Mucosa of descending colon (tissue), 3 donors: ENCODE measurements around the gene MYCN. TPM values are rescaled to one million over a fixed set of nuclear protein-coding genes. Genes with fewer than 3 reads are reported as not detected.
A peak's percentile ranks its signal among the peaks of the same experiment; 100 is the strongest.

Experiments used
- ATAC-seq: fragments of 200-7000 bp; cut with Tn5 transposase; one replicate; pipeline ENCODE4 v1.9.1; 2020; ENCODE audit warnings: mild to moderate bottlenecking, moderate library complexity
- DNase-seq, 3 donors: peaks; one replicate each; pipeline ENCODE4 v3.0.0-alpha.2; 2020
- H3K36me3 ChIP-seq: fragments of 200-600 bp; one replicate; pipeline ENCODE4 v1.8.0; 2021; ENCODE audit warnings: low read depth, mild to moderate bottlenecking
- H3K4me1 ChIP-seq: fragments of 200-600 bp; one replicate; pipeline ENCODE4 v1.8.0; 2021; ENCODE audit warnings: low read depth, mild to moderate bottlenecking
- H3K4me3 ChIP-seq: fragments of 200-600 bp; one replicate; pipeline ENCODE4 v1.8.0; 2021; ENCODE audit warnings: mild to moderate bottlenecking
- H3K9me3 ChIP-seq: fragments of 200-600 bp; one replicate; pipeline ENCODE4 v1.8.0; 2021; ENCODE audit warnings: mild to moderate bottlenecking
- intact Hi-C, 2 donors: fragments of 100-400 bp; cut with DNase I in 1 of 2; cut with micrococcal nuclease in 1 of 2; formaldehyde crosslinking; loops; one replicate each; pipeline versions ENCODE4 v1.11.0 to v1.11.1; 2022; cut with DNase I, micrococcal nuclease
- total RNA-seq, 3 donors: library from RNA; stranded (reverse); fragmentation: NEBNext Ultra II Directional in 2 of 3; extraction: Animal tissue kit (Norgen Biotek cat#: 25700) in 2 of 3; gene quantifications; one replicate each; pipeline versions ENCODE4 v1.2.1 to v1.2.4, GENCODE V29; 2021 to 2023
- TF ChIP-seq, protein P1 (sequence below): fragments of 200-600 bp; IDR thresholded peaks from one replicate; pipeline ENCODE4 v1.8.0; 2022; ENCODE audit warnings: antibody characterized with exemption, mild to moderate bottlenecking
- donor health status: DM: no; HTN: no; CAD: no; lungs with moderate emphysema.
- donor health status: DM: no; HTN: no; CAD: no.
- donor health status: DM: no; HTN: yes; CAD: no.

Gene MYCN
- total RNA-seq, 3 donors from 2014 or later, result 0.52 to 1.1 (median 1.1) TPM

DNA sequence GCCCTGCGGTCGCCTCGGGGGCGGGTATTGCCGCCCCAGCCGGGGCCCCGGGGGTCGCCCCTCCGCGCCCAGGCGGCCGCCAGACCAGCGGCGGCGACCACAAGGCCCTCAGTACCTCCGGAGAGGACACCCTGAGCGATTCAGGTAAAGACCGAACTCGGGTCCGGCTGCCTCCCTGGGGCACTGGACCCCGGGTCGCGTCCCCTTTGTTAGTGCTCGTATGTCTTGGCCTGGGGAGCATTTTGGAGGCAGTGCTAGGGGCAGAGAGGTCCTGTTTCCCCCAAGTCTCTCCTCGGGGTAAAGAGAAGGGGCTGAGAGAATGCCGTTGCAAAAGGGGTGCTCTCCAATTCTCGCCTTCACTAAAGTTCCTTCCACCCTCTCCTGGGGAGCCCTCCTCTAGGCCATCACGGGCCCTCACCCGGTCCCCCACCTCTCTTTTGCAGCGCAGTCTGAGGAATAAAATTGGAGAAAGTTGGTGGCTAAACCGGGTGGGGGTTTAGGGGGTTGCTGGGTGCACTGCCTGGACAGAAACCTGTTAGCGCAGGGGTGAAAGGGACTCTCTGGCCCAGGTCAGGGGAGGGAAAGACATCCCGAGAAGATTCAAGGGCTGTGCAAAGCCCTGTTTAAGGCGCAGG is 2.5 kb downstream of the MYCN start:
- intact Hi-C loops, result loop anchor here (10.0 kb wide), 2 partner anchors 342 to 562 kb away; no protein-coding TSS in a partner anchor
- no peak for DNase-seq

DNA sequence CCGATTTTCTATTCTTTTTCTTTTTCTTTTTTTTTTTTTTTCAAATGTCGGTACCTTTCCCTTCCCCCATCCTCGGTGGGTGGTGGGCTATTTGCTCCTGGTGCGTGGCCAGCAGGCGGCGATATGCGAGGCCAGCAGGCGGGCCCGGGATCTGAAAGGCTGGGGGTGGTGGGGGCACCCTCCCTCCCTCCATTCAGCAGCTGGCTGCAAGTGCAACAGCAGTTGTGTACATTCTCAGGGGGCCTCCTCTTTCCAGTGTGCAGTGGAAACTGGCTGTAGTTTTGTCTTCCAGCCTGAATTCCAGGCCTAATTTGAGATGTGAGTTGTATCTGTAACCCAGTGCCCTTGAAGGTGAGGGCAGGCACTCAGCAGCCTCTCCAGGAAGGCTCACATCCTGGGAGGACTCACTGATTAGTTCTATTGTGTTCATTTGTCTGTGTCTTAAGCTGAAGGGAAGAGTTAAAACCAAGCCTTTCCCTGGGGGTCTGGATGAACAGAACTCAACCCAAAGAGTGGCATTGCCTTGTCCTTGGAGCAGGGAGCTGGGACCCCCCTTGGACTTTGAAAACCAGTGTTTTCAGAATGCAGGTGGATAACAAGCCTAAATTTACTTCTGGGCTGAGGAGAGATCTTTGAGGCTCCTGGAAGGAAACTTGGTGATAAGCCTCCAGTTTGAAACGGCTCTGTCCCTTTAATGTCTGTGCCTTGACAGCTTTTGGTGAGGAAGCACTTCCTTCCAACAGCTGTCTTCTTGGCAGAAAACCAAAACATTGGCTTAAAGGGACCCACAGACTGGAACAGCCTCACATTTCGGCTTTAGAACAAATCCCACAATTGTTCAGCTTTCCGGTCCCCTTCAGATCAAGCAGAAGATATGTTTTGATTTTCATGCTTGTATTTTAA is 3.3 kb downstream of the MYCN start:
- peaks cover 34% of the 10 kb centered on the region for H3K4me1 ChIP-seq
- intact Hi-C loops, result loop anchor here (10.0 kb wide), 2 partner anchors 341 to 561 kb away; no protein-coding TSS in a partner anchor
- ATAC-seq (peak; percentile 28), DNase-seq (peak in 2 of 3 donors; percentile 50 to 64)
- H3K9me3 ChIP-seq, result no peaks in the 10 kb centered on the region
- H3K36me3 ChIP-seq, result no peaks in the 10 kb centered on the region
- TF ChIP-seq, protein P1, sequence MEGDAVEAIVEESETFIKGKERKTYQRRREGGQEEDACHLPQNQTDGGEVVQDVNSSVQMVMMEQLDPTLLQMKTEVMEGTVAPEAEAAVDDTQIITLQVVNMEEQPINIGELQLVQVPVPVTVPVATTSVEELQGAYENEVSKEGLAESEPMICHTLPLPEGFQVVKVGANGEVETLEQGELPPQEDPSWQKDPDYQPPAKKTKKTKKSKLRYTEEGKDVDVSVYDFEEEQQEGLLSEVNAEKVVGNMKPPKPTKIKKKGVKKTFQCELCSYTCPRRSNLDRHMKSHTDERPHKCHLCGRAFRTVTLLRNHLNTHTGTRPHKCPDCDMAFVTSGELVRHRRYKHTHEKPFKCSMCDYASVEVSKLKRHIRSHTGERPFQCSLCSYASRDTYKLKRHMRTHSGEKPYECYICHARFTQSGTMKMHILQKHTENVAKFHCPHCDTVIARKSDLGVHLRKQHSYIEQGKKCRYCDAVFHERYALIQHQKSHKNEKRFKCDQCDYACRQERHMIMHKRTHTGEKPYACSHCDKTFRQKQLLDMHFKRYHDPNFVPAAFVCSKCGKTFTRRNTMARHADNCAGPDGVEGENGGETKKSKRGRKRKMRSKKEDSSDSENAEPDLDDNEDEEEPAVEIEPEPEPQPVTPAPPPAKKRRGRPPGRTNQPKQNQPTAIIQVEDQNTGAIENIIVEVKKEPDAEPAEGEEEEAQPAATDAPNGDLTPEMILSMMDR, result peak; percentile 26
- no peak overlapping the region for H3K4me3 ChIP-seq

More for the DNA sequence above, 2.5 kb downstream of the MYCN start:
- ATAC-seq, result no peak
- no peaks in the 10 kb centered on the region for H3K36me3 ChIP-seq
- TF ChIP-seq, protein P1, result no peak
- no peak overlapping the region for H3K4me3 ChIP-seq
- H3K9me3 ChIP-seq, result no peaks in the 10 kb centered on the region
- peaks cover 34% of the 10 kb centered on the region for H3K4me1 ChIP-seq

DNA sequence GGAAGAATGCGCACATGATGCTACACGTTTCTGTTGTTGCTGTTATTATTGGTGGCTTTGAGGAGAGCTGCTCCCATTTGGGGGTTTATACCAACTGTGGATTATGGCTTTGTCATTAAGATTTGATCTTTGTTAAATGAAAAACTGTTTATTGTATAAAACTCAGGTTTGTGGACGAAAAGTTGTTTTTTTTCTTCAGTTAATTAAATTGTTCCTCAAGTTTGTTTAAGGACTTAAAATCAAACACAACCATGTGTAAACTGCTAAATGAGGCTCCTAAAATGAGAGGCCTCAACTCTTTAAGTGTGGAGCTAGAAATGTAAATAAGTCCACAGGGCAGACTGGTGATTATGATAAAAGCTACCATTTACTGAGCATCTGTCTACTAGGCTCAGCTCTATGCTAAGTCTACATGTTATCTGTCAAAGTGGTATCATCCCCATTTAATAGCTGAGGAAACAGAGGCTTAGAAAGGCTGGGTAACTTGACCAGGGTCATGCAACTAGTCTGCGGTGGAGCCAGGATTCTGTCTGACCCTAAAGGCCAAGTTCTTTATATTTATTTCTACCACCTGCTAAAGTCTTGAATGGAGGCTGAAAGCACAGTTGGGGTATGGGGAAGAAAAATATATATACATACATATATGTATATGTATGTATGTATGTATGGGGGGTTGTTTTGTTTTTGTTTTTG is 4.1 kb downstream of the MYCN start:
- DNase-seq, result no peak
- TF ChIP-seq, protein P1, result no peak
- Histone ChIP-seq H3K9me3 (no peaks in the 10 kb centered on the region), H3K4me3 (no peak overlapping the region), H3K4me1 (peaks cover 33% of the 10 kb centered on the region), H3K36me3 (no peaks in the 10 kb centered on the region)
- ATAC-seq, result no peak
- intact Hi-C loops, result loop anchor here (10.0 kb wide), 2 partner anchors 340 to 560 kb away; no protein-coding TSS in a partner anchor

DNA sequence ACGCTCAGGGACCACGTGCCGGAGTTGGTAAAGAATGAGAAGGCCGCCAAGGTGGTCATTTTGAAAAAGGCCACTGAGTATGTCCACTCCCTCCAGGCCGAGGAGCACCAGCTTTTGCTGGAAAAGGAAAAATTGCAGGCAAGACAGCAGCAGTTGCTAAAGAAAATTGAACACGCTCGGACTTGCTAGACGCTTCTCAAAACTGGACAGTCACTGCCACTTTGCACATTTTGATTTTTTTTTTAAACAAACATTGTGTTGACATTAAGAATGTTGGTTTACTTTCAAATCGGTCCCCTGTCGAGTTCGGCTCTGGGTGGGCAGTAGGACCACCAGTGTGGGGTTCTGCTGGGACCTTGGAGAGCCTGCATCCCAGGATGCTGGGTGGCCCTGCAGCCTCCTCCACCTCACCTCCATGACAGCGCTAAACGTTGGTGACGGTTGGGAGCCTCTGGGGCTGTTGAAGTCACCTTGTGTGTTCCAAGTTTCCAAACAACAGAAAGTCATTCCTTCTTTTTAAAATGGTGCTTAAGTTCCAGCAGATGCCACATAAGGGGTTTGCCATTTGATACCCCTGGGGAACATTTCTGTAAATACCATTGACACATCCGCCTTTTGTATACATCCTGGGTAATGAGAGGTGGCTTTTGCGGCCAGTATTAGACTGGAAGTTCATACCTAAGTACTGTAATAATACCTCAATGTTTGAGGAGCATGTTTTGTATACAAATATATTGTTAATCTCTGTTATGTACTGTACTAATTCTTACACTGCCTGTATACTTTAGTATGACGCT is 5.8 kb downstream of the MYCN start:
- ATAC-seq (no peak), DNase-seq (no peak)
- TF ChIP-seq, protein P1, result no peak
- no peaks in the 10 kb centered on the region for H3K9me3 ChIP-seq
- intact Hi-C loops, result loop anchor here (10.0 kb wide), 2 partner anchors 339 to 559 kb away; no protein-coding TSS in a partner anchor
- H3K4me1 ChIP-seq, result peaks cover 18% of the 10 kb centered on the region
- no peaks in the 10 kb centered on the region for H3K36me3 ChIP-seq
- no peak overlapping the region for H3K4me3 ChIP-seq

DNA sequence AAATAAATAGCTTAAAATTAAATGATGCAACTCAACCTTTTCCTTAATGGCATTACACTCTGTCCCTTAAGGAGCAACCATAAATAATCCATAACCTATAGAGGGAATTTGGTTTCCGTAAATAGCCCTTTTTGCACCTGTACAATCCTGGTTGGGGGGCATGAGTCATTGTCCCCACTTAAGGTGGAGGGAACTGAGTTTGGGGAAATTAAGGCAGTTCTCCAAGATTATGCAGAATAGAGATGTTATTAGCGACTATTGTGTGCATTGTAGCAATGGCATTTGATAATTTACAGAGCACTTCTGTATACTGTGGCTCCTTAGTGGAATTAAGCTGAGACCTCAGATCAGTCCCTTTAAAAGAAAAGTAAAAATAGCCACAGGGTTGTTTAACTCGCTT is 6.6 kb downstream of the MYCN start:
- TF ChIP-seq, protein P1, result no peak
- Histone ChIP-seq H3K4me3 (no peak overlapping the region), H3K36me3 (no peaks in the 10 kb centered on the region), H3K4me1 (peaks cover 10% of the 10 kb centered on the region), H3K9me3 (no peaks in the 10 kb centered on the region)
- intact Hi-C loops, result loop anchor here (10.0 kb wide), 2 partner anchors 338 to 558 kb away; no protein-coding TSS in a partner anchor
- no peak for DNase-seq
- ATAC-seq, result no peak
